HAP-1 (cell line): ENCODE measurements around the gene BAAT.

ENCODE experiments used
- DNase-seq, 2 experiments: peaks; one replicate each; pipeline ENCODE4 v3.0.0-alpha.2; 2016 to 2020; ENCODE audit warnings: low spot score in 2 of 2
- H3K27me3 ChIP-seq: fragments of 250-450 bp; sonication (Bioruptor Pico); 2 replicates; pipeline ENCODE4 v1.5.1; 2020; ENCODE audit warnings: low read depth, mild to moderate bottlenecking, moderate library complexity
- H3K36me3 ChIP-seq: fragments of 250-450 bp; sonication (Bioruptor Pico); replicated peaks from 2 replicates; pipeline ENCODE4 v1.5.1; 2020; ENCODE audit warnings: mild to moderate bottlenecking
- H3K4me1 ChIP-seq: fragments of 250-450 bp; sonication (Bioruptor Pico); 2 replicates; pipeline ENCODE4 v1.5.1; 2020; ENCODE audit warnings: mild to moderate bottlenecking
- H3K4me3 ChIP-seq: fragments of 250-450 bp; sonication (Bioruptor Pico); 2 replicates; pipeline ENCODE4 v1.5.1; 2020; ENCODE audit warnings: mild to moderate bottlenecking, moderate library complexity
- H3K9me3 ChIP-seq: fragments of 250-450 bp; sonication (Bioruptor Pico); 2 replicates; pipeline ENCODE4 v1.5.1; 2020; ENCODE audit warnings: mild to moderate bottlenecking, moderate library complexity
- in situ Hi-C: fragments of 300-500 bp; cut with MboI; formaldehyde crosslinking; loops from 3 replicates; pipeline ENCODE4 v1.14.3; 2020; ENCODE audit warnings: low sequenced_read_pairs, inconsistent platforms, mixed read lengths

BAAT gene

DNA sequence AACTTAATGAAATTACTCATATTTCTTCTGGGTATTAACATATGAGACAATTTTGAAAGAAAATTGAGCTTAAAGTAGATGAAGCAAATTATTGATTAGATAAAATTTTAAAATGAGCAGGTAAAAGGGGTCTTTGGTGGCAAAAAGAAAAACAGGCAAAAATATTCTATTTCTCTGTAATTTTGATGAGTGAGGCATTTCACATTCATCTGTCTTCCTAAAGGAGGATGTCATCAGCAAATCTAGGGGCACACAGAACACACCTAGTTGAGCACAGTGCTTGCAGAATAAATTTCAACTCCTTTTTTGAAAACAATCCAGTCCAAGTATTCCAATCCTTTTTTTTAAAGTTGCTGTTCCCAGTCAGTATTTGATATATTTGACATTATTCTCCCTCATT, 30.0 kb upstream of the BAAT start:
- H3K4me1 ChIP-seq: no peaks in the 10 kb centered on the region
- H3K27me3 ChIP-seq: no peaks in the 10 kb centered on the region; the same call in none of the 2 replicates
- H3K36me3 ChIP-seq: no peaks in the 10 kb centered on the region
- in situ Hi-C loops: no loop called here
- no peak for DNase-seq
- peaks cover 14% of the 10 kb centered on the region for H3K9me3 ChIP-seq
- no peak overlapping the region for H3K4me3 ChIP-seq

DNA sequence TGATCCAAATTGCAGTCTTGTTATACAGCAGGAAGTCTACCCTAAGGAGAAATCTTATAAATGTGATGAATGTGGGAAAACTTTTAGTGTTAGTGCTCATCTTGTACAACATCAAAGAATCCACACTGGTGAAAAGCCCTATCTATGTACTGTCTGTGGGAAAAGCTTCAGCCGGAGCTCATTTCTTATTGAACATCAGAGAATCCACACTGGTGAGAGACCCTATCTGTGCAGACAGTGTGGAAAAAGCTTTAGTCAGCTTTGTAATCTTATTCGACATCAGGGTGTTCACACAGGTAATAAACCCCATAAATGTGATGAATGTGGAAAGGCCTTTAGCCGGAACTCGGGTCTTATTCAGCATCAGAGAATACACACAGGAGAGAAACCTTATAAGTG, 24.3 kb upstream of the BAAT start:
- no peaks in the 10 kb centered on the region for H3K27me3 ChIP-seq
- in situ Hi-C loops: no loop called here
- no peak overlapping the region for H3K4me3 ChIP-seq
- no peak for DNase-seq
- peaks cover 35% of the 10 kb centered on the region for H3K9me3 ChIP-seq
- H3K36me3 ChIP-seq: peaks cover 46% of the 10 kb centered on the region
- H3K4me1 ChIP-seq: no peaks in the 10 kb centered on the region

- Histone ChIP-seq H3K4me1 (no peaks in the 10 kb centered on the region), H3K4me3 (no peak overlapping the region), H3K27me3 (no peaks in the 10 kb centered on the region), H3K9me3 (peaks cover 35% of the 10 kb centered on the region), H3K36me3 (peaks cover 52% of the 10 kb centered on the region)
- in situ Hi-C loops: no loop called here
- no peak for DNase-seq
Observed at GRCh38 chr9:101408374-101409078, 23.7 kb upstream of the BAAT start.

GRCh38 chr9:101403516-101404285, 18.9 kb upstream of the BAAT start:
- Histone ChIP-seq H3K36me3 (peaks cover 76% of the 10 kb centered on the region), H3K27me3 (no peaks in the 10 kb centered on the region), H3K9me3 (peaks cover 12% of the 10 kb centered on the region), H3K4me1 (no peaks in the 10 kb centered on the region; the same call in 1 of the 2 replicates), H3K4me3 (no peak overlapping the region)
- in situ Hi-C loops: no loop called here
- no peak for DNase-seq

GRCh38 chr9:101400120-101400519, 15.3 kb upstream of the BAAT start:
- no peaks in the 10 kb centered on the region for H3K9me3 ChIP-seq
- no peak for DNase-seq
- peaks cover 5% of the 10 kb centered on the region; the same call in 1 of the 2 replicates for H3K4me1 ChIP-seq
- no peaks in the 10 kb centered on the region for H3K27me3 ChIP-seq
- H3K36me3 ChIP-seq: peaks cover 62% of the 10 kb centered on the region
- H3K4me3 ChIP-seq: peak overlapping the region; percentile 63
- in situ Hi-C loops: no loop called here

DNA sequence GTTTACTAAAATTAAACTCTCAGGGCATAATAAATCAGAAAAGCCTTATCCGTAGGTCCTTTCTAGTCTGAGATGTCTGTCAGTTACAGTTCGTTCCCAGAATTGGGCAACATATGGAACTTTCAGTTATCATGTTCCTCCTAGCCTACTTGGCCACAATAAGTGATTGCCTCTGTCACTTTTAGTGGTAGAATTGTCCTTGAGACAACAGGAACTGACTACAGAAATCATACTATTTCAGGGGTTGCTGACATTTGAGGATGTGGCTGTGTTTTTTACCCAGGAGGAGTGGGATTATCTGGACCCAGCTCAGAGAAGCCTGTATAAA, 14.8 kb upstream of the BAAT start:
- Histone ChIP-seq H3K27me3 (no peaks in the 10 kb centered on the region), H3K9me3 (no peaks in the 10 kb centered on the region), H3K4me1 (peaks cover 5% of the 10 kb centered on the region; the same call in 1 of the 2 replicates), H3K36me3 (peaks cover 57% of the 10 kb centered on the region), H3K4me3 (peak overlapping the region; percentile 63)
- in situ Hi-C loops: no loop called here
- no peak for DNase-seq

GRCh38 chr9:101398930-101399642, 14.3 kb upstream of the BAAT start:
- Histone ChIP-seq H3K4me1 (peaks cover 5% of the 10 kb centered on the region; the same call in 1 of the 2 replicates), H3K4me3 (peak overlapping the region; percentile 63), H3K27me3 (no peaks in the 10 kb centered on the region), H3K36me3 (peaks cover 52% of the 10 kb centered on the region), H3K9me3 (0 out of 2 replicates have a peak, but pooled peaks cover 2% of the 10 kb centered on the region)
- peak in 1 of 2 experiments; percentile 24 for DNase-seq
- in situ Hi-C loops: no loop called here

- peak; percentile 96 to 97 for DNase-seq
- in situ Hi-C loops: no loop called here
- Histone ChIP-seq H3K36me3 (peaks cover 44% of the 10 kb centered on the region), H3K4me1 (peaks cover 5% of the 10 kb centered on the region; the same call in 1 of the 2 replicates), H3K27me3 (no peaks in the 10 kb centered on the region), H3K4me3 (peak within 1 kb of the TSS; percentile 63), H3K9me3 (0 out of 2 replicates have a peak, but pooled peaks cover 4% of the 10 kb centered on the region)
Observed at GRCh38 chr9:101398068-101398929, 13.5 kb upstream of the BAAT start, which contains the start of the genes MRPL50 and ZNF189. TSS of gene MRPL50 (minus strand) at chr9:101398618. CDS start at chr9:101398592, 26 bp downstream. TSS of gene ZNF189 (plus strand) at chr9:101398851. CDS start at chr9:101399157, 306 bp downstream.

GRCh38 chr9:101397746-101398067, 12.9 kb upstream of the BAAT start:
- no peak for DNase-seq
- in situ Hi-C loops: no loop called here
- H3K36me3 ChIP-seq: peaks cover 40% of the 10 kb centered on the region

DNA sequence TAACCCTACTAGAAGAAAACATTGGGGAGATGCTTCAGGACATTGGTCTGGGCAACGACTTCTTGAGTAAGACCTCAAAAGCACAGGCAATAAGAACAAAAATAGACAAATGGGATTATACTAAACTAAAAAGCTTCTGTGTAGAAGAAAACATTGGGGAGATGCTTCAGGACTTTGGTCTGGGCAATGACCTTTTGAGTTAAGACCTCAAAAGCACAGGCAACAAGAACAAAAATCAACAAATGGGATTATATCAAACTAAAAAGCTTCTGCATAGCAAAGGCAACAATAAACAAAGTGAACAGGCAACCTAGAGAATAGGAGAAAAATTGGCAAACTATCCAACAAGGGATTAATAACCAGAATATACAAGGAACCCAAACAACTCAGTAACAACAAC, 9.9 kb upstream of the BAAT start:
- H3K36me3 ChIP-seq: peaks cover 27% of the 10 kb centered on the region
- no peak overlapping the region for H3K4me3 ChIP-seq
- 0 out of 2 replicates have a peak, but pooled peaks cover 5% of the 10 kb centered on the region for H3K4me1 ChIP-seq
- 0 out of 2 replicates have a peak, but pooled peaks cover 6% of the 10 kb centered on the region for H3K9me3 ChIP-seq
- in situ Hi-C loops: no loop called here
- no peaks in the 10 kb centered on the region for H3K27me3 ChIP-seq
- DNase-seq: no peak

More at GRCh38 chr9:101397746-101398067, 12.9 kb upstream of the BAAT start:
- Histone ChIP-seq H3K4me3 (peak overlapping the region; percentile 63), H3K27me3 (no peaks in the 10 kb centered on the region), H3K9me3 (0 out of 2 replicates have a peak, but pooled peaks cover 6% of the 10 kb centered on the region), H3K4me1 (peaks cover 5% of the 10 kb centered on the region; the same call in 1 of the 2 replicates)

DNA sequence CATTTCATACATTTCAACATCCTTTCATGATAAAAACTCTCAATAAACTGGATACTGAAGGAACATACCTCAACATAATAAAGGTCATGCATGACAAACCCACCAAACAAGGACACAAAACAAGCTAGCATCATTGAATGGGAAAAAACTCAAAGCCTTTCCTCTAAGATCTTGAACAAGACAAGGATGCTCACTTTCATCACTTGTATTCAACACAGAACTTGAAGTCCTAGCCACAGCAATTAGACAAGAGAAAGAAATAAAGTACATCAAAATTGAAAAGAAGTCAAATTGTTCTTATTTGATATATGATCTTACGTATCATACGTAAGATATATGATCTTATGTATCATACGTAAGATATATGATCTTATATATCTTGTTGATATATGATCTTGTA, 8.3 kb upstream of the BAAT start:
- no peak for DNase-seq
- in situ Hi-C loops: no loop called here
- Histone ChIP-seq H3K27me3 (no peaks in the 10 kb centered on the region), H3K4me3 (no peak overlapping the region), H3K4me1 (peaks cover 5% of the 10 kb centered on the region; the same call in 1 of the 2 replicates), H3K9me3 (0 out of 2 replicates have a peak, but pooled peaks cover 6% of the 10 kb centered on the region), H3K36me3 (peaks cover 34% of the 10 kb centered on the region)

DNA sequence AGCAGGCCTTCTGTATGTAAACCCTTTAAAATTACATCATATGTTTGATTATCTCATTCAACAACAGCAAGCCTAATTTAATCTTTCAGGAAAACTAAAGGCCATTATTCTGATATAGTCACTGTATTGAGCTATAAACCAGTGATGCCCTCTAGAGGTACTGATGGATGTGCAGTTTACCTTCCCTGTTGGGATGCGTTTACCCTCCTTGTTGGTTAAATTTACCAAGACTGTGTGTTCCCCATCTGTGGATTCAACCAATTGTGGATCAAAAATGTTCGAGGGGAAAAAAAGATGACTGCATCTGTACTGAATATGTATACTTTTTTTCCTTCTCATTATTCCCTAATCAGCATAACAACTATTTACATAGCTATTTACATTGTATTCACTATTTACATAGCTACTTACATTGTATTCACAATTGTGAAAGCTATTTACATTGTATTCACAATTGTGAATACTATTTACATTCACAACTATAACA, 3.7 kb upstream of the BAAT start:
- in situ Hi-C loops: no loop called here
- H3K4me1 ChIP-seq: no peaks in the 10 kb centered on the region; the same call in none of the 2 replicates
- no peak for DNase-seq
- peaks cover 20% of the 10 kb centered on the region for H3K36me3 ChIP-seq
- 0 out of 2 replicates have a peak, but pooled peaks cover 2% of the 10 kb centered on the region for H3K9me3 ChIP-seq
- H3K27me3 ChIP-seq: no peaks in the 10 kb centered on the region
- no peak overlapping the region for H3K4me3 ChIP-seq
